Lower leg skin (tissue), 3 donors: ENCODE results near the gene MORC1.

Source experiments
- CTCF ChIP-seq, 3 donors: fragments of 450-650 bp; IDR thresholded peaks; one replicate each; pipeline ENCODE4 v1.5.1; 2016; ENCODE audit warnings: antibody characterized with exemption in 3 of 3, mild to moderate bottlenecking in 3 of 3, moderate library complexity in 2 of 3
- POLR2A ChIP-seq, 2 donors: fragments of 450-650 bp; IDR thresholded peaks; one replicate each; pipeline ENCODE4 v1.6.1; 2016 to 2017; ENCODE audit warnings: antibody characterized with exemption in 2 of 2, mild to moderate bottlenecking in 1 of 2, moderate library complexity in 1 of 2

DNA sequence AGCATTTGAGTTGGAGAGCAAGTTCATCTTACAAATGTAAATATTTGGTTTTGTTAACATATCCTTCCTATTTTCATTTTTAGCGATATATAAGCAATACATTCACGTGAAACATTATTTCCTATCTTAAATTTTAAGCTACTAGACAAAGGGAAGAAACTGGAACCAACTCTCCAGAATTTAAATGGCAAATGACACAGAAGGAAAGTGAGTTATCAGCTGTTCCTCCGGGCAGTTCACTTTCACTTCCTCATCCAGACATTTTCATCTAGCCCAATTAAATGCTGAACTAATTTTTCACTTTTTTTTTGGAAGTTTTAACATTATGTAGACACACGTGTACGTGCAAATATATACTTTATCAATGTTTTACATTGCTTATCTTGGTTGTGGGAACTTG, 58.7 kb downstream of the MORC1 start:
- TF ChIP-seq CTCF (IDR thresholded peaks at IDR 0.05) (no peak), POLR2A (IDR thresholded peaks at IDR 0.05) (no peak)
